Activated CD4-positive, alpha-beta T cell treated with anti-CD3 and anti-CD28 coated beads, Interleukin-2, amount 50 U/mL, for 24 hours (primary cell): ENCODE results near the gene PAPPA2.
"Not testable (repeated sequence)": the region's sequence is repeated elsewhere in the genome, so short reads cannot be mapped to it uniquely, and the experiment has no call there.

Source experiments
- DNase-seq, 2 donors: peaks; one replicate each; pipeline ENCODE4 v3.0.0-alpha.2; 2020; ENCODE audit warnings: low read depth in 1 of 2, low spot score in 1 of 2

Gene PAPPA2

DNA sequence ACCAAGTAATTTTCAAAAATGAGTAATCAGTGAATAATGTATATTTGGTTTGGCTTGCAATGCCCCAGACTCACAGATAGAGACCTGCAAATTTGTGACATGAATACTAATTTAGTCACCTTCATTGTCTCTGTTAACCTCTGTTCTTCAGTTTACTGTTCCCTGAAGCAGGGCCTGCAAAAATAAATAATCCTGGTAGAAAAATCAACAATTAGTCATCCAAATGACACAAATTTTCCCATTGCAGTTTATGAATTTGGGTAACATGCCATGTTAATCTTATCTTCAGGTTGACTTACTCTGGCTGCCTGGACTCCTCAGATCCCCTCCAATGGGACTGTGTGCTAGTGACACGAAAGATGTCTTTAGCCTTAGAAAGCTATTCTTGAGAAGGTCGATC is 289.5 kb downstream of the PAPPA2 start:
- no peak for DNase-seq

DNA sequence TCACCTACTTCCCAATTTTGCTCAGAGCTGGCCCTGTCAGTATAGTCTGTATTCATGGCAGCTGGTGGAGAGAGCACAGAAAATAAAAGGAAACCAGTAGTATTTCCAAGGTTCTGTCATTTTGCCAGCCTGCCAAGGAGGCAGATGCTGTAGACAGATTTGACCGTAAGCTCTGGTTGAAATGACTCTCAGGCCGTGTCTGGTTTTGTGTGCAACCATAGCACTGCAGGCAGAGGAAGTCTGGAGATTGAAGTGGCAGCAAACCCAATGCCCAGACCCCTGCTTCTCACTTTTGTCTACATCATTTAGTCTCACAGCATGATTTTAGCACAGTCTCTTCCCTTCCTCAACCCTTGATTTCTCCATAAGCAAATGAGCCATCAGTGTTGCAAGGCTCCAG is 291.7 kb downstream of the PAPPA2 start:
- DNase-seq: no peak

DNA sequence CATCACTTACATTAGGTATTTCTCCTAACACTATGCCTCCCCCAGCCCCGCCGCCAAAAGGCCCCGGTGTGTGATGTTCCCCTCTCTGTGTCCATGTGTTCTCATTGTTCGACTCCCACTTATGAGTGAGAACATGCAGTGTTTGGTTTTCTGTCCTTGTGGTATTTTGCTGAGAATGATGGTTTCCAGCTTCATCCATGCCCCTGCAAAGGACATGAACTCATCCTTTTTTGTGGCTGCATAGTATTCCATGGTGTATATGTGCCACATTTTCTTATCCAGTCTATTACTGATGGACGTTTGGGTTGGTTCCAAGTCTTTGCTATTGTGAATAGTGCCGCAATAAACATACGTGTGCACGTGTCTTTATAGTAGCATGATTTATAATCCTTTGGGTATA is 293.8 kb downstream of the PAPPA2 start:
- DNase-seq: not testable (repeated sequence)

DNA sequence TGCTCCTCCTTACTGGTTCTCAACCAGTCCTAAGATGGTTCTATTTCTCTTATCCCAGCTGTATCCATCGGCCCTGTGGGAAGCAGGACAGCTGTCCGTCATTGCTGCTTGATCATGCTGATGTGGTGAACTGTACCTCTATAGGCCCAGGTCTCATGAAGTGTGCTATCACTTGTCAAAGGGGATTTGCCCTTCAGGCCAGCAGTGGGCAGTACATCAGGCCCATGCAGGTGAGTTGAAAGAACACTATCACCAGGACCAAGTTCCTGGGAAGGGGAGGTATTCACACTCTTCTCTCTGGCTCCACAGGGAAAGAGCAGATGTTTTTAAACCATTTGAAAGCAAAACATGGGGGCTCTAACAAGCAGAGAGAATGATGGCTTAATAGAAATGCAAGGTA is 302.6 kb downstream of the PAPPA2 start:
- no peak for DNase-seq

DNA sequence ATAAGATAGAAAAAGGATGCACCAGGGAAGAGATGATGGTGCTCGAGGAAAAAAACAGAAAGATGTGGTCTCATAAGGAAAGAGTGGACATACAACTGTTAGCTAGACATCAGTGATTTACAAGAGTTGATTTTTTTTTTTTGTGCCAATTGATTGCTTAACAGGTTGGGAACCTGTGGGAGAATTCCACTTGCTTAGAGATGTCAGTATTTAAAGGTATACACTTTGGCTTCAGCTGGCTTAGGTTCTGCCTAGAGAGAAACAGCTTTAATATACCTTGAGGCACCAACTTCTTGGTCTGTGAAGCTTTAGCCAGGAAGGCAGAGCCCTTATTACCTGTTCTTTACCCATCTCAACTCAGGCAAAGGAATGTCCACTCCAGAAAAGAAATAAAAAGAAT is 303.8 kb downstream of the PAPPA2 start:
- DNase-seq: no peak

DNA sequence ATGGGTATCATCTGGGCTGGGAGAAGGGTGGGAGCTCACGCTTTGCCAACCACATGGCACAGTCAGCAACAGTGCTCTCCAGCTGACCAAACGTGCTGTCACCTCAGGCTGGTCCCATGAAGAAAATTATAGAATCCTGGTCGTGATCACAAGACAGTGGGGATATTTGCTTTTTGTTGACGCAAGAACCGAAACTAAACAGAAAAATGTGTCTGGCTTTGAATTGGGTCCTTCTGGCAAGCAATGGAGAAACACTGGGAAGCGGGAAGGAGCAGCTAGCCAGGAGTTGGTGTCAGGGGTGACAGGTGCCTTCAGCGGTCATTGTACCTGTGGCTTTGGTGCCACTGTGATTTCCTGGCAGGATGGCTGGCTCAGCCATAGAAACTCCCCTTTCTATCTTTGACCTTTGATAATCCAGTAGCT is 304.8 kb downstream of the PAPPA2 start:
- DNase-seq: no peak

DNA sequence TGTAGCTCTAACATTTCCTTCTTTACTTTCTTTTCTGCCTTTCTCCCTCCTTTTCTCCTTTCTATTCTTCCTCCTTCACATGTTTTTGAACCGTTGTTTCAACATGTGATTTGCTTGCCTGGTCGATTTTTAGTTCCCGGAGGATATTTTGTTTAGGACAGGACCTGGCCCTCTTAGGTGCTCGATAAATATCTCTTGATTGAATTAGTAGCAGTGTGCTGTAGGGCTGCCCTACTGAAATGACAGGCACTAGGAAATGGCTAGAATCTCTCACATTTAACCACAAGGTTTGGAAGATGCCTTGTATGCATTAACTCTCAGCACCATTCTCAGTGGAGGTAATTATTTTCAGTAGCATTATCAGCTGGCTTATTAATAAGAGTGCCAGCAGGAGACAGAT is 305.6 kb downstream of the PAPPA2 start:
- DNase-seq: no peak

DNA sequence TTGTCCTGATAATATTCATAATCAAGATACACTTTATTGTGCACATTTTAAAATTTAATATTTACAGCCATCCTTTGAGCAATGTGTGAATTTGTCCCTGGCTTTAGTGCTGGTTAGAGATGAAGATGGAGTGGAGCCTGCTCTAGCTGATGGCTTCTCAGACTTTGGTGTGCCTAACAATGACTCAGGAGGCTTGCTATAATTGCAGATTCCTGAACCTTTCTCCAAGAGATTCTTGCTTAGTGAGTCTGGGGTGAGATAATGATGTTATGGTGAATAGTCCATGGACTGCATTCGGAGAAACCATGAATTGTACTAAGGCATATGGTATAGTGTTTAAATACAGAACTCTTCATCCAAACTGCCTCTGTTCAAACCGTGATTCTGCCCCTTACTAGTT is 307.1 kb downstream of the PAPPA2 start:
- no peak for DNase-seq

DNA sequence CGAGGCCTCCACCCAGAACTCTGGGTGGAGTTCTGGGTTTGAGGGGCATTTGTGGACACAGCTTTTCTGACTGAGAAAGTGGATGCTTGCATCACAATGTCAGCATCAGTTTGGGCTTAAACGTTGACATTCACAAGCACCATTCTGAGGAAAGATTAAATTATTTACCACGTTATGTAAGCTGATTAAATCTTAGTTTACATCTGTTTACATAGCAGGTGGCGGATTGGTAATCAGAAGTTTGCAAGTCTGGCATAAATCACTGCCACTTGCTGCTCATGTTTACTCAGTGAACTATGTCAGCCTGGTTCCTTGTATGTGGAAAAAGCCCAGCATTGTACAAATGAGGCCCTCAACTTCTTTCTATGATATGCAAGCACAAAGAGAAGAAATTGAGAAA is 310.1 kb downstream of the PAPPA2 start:
- no peak for DNase-seq

DNA sequence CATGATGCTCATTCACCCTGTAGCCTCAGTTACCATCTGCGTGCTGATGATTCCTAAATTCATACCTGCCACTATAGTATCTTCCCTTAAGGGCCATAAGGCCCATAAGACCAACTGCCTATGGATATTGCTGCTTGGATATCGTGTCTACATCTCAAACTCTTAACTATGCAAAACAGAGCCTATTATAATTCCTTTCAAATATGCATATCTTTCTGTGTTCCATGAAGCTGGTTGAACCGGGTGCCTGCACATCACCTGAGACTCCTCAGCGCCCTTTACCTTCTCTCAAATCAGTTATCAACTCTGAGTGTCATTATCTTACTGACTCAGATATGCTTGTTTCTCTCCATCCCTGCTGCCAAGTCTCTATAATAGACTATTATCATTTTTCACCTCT is 311.2 kb downstream of the PAPPA2 start:
- DNase-seq: no peak

DNA sequence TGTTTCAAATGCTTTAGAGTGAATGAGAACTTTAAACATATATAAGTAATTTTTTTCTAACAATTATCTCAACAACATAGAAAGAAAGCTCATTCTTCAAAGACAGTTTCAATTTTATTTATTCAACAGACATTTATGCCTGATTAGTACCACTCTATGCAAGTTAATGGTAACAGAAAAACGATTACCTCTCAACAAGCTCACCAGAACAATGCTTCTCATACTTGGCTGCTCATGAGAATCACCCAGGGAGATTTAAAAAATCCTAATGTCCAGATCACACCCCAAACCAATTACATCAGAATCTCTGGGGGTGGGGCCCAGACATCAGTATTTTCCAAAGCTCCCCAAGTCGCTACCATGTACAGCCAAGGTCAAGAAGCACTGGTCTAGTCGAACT is 312.4 kb downstream of the PAPPA2 start:
- DNase-seq: no peak

DNA sequence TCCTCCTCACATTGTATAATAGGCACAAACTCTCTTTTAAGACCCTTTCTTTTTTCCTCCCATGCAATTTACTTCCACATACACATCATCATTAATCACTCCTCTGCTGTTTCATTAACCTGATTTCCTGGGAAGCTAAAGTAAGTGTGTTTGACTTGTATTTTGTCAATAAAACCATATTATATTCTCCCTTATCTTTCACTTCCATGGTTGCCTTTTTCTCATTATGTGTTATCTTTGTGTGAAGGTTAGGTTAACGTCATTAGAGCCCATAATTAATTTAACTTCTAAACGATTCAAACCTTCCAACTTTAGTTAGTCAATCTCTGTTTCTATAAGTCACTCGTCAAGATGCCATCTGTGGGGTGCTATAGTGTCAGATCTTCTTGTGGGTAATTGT is 313.0 kb downstream of the PAPPA2 start:
- no peak for DNase-seq

DNA sequence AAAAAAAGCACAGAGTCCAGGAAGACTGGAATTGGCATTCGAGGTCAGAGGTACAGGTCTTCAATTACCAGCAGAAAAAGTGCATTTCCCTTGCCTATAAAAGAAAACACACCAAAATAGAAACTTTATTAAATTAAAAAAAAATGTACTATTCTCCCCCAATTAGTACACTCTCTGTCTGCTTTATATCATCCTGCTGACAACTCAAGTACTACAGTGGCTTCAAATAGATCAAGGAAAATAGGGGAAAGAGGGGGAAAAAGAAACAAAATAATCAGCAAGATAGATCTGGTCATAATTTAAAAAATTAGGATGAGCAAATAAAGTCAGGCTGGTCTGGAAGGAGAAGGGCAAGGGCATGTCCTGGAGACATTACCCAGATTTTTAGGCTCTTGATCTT is 315.1 kb downstream of the PAPPA2 start:
- no peak for DNase-seq

DNA sequence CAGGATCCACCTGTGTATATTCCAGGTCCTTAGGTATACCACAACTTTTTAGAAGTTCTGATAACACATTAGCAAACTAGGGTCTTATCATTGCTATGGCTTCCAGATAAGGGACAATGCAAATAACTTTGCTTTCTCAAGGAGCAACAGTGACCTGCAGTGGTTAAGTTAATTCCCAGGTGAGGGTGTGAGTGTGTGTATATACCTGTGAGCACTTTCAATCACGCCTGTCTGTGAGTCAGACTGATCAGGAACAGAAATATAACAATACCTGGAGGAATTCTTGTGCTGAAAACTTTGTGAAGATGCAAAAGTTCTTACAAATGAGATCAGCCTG is 317.0 kb downstream of the PAPPA2 start:
- no peak for DNase-seq

DNA sequence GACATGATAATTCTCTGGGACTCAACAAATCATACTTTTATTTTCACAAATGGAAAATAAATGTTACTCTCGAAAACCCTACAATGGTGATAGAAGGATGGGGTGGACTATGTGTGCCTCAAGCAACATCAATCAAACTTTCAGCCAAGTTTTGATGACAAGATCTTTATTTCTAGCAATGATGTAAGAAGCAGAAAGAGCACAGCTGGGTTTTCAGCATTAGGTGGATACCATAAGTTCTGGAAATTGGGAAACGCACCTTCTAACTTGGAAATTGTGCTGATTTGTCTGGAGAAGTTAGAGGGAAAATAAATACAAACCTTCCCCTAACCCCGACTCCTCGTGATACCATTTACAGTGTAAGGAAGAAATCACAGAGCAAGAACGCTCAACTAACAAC is 320.3 kb downstream of the PAPPA2 start:
- no peak for DNase-seq

DNA sequence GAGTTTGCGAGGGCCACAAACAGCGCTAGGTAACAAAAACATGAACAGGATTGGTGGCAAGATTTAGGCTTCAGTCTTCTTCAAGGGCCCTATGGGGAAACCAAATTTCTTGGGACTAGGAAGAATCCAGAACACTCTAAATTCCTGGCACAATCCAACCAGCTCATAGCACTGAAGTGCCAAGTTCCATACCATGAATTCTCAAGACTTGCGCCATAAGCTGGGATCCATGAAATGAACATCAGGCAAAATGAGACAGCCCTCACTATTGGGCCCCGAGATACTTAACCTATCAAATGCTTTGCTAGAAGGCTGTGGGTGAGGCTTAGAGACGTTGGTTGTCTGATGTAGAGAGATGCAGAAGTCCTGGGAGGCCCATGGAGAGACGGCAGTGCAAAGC is 322.1 kb downstream of the PAPPA2 start:
- DNase-seq: no peak

DNA sequence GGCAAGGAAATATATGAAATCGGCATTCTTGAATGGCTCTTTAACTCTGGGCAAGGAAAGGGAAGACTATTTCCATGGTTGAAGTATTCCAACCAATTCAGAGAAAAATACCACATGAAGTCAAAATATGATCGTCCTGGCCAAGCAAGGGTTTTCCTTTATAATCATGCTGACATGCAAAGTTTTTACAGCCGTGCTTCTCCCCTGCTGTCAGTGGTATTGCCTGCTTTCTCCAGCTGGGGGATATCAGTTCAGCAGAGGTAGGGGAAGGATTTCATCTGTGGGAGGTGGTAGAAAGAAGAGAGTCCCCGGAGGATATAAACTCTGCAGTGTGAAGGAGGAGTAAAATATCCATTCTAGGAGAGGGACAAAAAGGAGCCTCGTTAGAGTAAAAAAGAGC is 322.8 kb downstream of the PAPPA2 start:
- no peak for DNase-seq

DNA sequence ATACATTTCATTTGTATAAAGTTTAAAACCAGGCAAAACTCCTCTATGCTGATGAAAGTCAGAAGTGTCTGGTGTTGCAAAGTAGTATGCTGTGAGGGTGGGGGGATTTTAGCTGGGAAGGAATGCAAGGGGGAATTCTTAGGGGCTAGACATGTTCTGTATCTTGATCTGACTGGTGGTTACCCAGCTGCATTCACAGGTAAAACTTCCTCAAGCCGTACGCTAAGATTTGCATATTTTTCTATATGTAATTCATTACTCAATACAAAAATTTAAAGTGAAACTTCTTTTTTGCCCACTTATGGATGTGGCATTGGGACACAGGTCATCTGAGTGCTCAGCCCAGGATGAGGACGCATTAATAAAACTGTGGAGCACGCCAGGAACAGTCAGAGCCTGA is 323.3 kb downstream of the PAPPA2 start:
- no peak for DNase-seq

DNA sequence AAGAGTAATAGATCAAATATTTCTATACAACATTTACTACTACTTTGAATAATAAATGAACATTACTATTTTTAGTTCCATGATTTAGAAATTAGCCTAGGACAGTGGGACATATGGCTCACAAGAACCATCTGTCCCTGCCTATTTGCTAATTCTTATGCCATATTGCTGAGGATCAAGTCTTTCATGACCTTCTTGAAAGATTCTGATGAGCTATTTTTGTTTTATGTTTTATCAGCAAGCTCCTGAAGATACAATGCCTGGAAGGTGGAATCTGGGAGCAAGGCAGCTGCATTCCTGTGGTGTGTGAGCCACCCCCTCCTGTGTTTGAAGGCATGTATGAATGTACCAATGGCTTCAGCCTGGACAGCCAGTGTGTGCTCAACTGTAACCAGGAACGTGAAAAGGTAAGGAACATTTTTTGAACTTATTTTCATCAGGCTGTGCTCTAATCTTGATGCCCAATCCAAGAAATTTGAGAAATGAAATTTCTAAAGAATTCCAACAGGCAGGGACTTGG is 326.7 kb downstream of the PAPPA2 start:
- no peak for DNase-seq

DNA sequence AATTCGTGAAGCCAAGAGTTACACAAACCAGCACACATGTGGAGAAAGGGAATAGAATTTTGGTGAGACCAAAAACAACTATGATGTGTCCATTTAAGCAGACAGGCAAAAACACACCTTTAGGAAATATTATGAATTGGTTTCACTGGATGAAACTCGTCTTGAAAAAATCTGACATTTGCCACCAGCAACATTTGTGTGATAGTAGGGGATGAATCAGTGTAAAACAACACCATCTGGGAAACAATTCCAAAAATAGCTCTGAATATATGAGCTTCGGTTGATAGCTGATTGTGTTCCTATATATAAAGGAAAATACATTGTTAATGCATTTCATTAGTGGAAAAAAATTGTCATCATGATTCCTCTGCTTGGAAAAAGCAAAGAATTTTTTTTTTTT is 327.8 kb downstream of the PAPPA2 start:
- no peak for DNase-seq

DNA sequence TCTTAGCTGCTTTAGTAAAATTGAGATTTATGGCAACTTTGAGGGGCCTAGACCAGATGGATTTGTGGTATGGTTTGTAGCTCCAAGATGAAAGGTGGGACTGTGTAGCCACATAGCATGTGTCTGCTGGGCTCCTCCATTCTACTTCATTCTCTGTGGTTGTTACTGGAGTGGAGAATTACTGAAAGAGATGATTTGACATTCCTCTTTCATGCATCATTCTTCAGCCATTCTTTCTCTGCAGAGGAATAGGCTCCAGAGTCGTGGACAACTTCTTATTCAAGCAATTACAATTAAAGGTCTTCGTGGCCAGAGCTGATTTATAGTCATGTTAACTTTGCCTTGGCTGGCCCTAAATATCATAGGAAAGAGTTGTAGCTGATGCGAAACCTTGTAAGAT is 328.9 kb downstream of the PAPPA2 start:
- no peak for DNase-seq

DNA sequence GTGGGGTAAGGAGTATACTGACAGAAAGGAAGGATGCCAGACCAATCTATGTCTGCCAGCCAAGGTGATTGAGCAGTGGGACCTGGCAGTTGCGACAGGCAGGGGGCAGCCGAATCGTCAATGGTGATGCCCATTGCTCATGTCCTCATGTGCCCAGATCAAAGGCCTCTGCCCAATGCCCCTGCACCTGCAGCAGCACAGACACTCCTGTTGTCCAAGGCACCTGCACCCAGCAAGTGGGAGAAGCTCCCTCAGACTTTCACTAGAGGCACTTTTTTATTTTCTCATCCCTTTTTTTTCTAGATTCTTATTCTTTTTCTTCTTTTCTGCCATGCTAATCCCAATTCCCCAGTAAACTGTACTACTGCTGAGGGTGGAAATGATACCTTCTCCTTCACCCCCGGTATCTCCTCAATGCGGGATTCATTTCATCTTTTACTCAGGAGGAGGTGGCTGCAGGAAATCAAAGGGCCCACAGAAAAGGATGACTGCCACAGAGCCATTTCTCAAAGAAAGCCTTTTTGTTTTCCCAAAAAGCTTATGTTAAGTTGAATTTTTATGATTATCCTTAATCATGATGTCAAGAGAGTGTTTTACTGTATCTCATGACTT is 332.0 kb downstream of the PAPPA2 start:
- no peak for DNase-seq

DNA sequence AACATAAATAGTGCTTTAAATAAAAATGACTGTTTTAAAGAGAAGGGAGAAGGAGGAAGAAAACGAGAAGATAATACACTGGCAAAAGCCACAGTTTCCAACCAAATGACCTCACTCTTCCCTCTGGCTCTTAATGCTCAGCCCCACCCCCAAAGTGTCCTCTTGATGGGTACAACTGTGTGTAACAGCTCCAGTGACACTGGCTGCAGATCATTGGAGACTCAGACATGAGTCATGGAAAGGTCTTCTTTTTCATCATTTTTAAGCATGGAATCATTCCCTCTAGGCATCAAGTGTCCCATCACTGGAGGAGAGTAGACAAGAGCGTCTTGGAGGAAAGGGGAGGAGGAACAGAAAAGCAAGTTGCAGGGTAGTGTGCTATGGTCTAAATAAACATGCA is 333.0 kb downstream of the PAPPA2 start:
- DNase-seq: no peak

DNA sequence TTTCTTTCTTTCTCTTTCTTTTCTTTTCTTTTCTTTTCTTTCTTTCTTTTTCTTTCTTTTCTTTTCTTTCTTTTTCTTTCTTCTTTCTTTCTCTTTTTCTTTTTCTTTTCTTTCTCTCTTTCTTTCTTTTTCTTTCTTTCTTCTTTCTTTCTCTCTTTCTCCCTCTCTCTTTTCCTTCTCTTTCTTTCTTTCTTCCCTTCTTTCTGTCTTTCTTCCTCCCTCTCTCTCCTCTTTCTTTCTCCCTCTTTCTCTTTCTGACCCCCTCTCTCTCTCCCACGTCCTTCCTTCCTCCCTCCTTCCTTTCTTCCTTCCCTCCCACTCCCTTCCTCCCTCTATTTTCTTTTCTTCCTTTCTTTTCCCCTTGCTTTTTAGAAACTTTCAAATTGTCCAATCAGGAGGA is 333.6 kb downstream of the PAPPA2 start:
- no peak for DNase-seq
